HepG2 (cell line): ENCODE data around the gene RPS6KA2. TPM values are rescaled to one million over a fixed set of nuclear protein-coding genes. Genes with fewer than 3 reads are reported as not detected.

Experiments used
- ATAC-seq: fragments of 200-7000 bp; cut with Tn5 transposase; 3 replicates; pipeline ENCODE4 v1.9.1; 2020; ENCODE audit warnings: mild to moderate bottlenecking, moderate library complexity
- BruUV-seq: library from RNA; stranded (reverse); fragments of 400-500 nt; replicated peaks from 2 replicates; lab custom pipeline; 2021; lab: Mats Ljungman, UMichigan
- CTCF ChIA-PET: fragments of 300-600 bp; formaldehyde crosslinking; extraction: SDS; loops from one replicate; lab custom pipeline; 2021; ENCODE audit warnings: low total read pairs, inconsistent platforms, low intra/inter-chr PET ratio; lab: Yijun Ruan, JAX
- POLR2A ChIA-PET: fragments of 350-600 bp; sonication (Branson Sonifier 250); formaldehyde crosslinking; loops from one replicate; lab custom pipeline; 2020; ENCODE audit warnings: antibody characterized with exemption, inconsistent platforms; lab: Yijun Ruan, JAX
- DNase-seq: peaks from one replicate; pipeline ENCODE4 v3.0.0-alpha.2; 2015; ENCODE audit warnings: low spot score
- FAIRE-seq: peaks from 3 replicates; lab custom pipeline; 2011; peaks lifted over from hg19 to GRCh38; lab: Jason Lieb, UNC
- H2AFZ ChIP-seq: one replicate; pipeline ENCODE4 v1.6.1; 2011; ENCODE audit warnings: low read length, inconsistent platforms
- H3K27ac ChIP-seq: fragments of 300-600 bp; 3 replicates; pipeline ENCODE4 v1.8.0; 2011; ENCODE audit warnings: mixed run types, mild to moderate bottlenecking, mixed read lengths, low read length, inconsistent platforms; ENCODE audit not compliant: insufficient read depth; ENCODE audit errors: extremely low read length
- H3K27me3 ChIP-seq, 2 experiments: fragments of 200-600 bp in 1 of 2; 2 replicates in 1 of 2; 3 replicates in 1 of 2; pipeline versions ENCODE4 v1.6.0 to v1.8.0; 2011; ENCODE audit warnings: low read length in 2 of 2, mild to moderate bottlenecking in 2 of 2, moderate library complexity in 2 of 2, inconsistent platforms in 1 of 2; ENCODE audit not compliant: insufficient read depth in 2 of 2, control insufficient read depth in 1 of 2
- H3K36me3 ChIP-seq, 2 experiments: fragments of 200-600 bp in 1 of 2; replicated peaks in 1 of 2; 2 replicates in 1 of 2; 3 replicates in 1 of 2; pipeline versions ENCODE4 v1.5.1 to v1.8.0; 2011; ENCODE audit warnings: low read length in 2 of 2, inconsistent platforms in 1 of 2; ENCODE audit not compliant: insufficient read depth in 2 of 2, control insufficient read depth in 1 of 2
- H3K4me1 ChIP-seq: 2 replicates; pipeline ENCODE4 v1.5.1; 2012; ENCODE audit warnings: low read length, inconsistent platforms; ENCODE audit not compliant: insufficient read depth
- H3K4me2 ChIP-seq: 2 replicates; pipeline ENCODE4 v1.6.0; 2011; ENCODE audit warnings: low read depth, low read length, inconsistent platforms
- H3K4me3 ChIP-seq, 3 experiments: fragments of 200-600 bp in 1 of 3; sonication (generic), shearing (Covaris generic) in 1 of 3; replicated peaks in 1 of 3; 2 replicates each; pipeline ENCODE4 v1.5.1; 2011 to 2016; ENCODE audit warnings: low read length in 3 of 3, inconsistent platforms in 2 of 3, low read depth in 2 of 3, mild to moderate bottlenecking in 2 of 3, control low read depth in 1 of 3, mixed read lengths in 1 of 3; ENCODE audit not compliant: insufficient read depth in 1 of 3
- H3K79me2 ChIP-seq: one replicate; pipeline ENCODE4 v1.6.1; 2011; ENCODE audit warnings: low read length, inconsistent platforms; ENCODE audit not compliant: insufficient read depth
- H3K9ac ChIP-seq: 2 replicates; pipeline ENCODE4 v1.6.0; 2011; ENCODE audit warnings: mild to moderate bottlenecking, low read depth, low read length, inconsistent platforms; ENCODE audit not compliant: insufficient read depth
- H3K9me3 ChIP-seq: 2 replicates; pipeline ENCODE4 v1.5.1; 2012; ENCODE audit warnings: mild to moderate bottlenecking, low read length
- H4K20me1 ChIP-seq: 2 replicates; pipeline ENCODE4 v1.6.0; 2011; ENCODE audit warnings: inconsistent platforms, mild to moderate bottlenecking, low read length, moderate library complexity; ENCODE audit not compliant: insufficient read depth
- ATF3 ChIP-seq: sonication (generic); formaldehyde crosslinking; IDR thresholded peaks from 2 replicates; pipeline ENCODE4 v1.4.0; 2020; ENCODE audit warnings: missing genetic modification reagents
- DRAP1 ChIP-seq: IDR thresholded peaks from 2 replicates; pipeline ENCODE4 v1.6.1; 2016; ENCODE audit warnings: missing genetic modification reagents, missing compliant biosample characterization
- NR2F2 ChIP-seq: IDR thresholded peaks from 2 replicates; pipeline ENCODE4 v1.6.1; 2012; ENCODE audit warnings: low read depth, inconsistent platforms, borderline replicate concordance
- RFX3 ChIP-seq: IDR thresholded peaks from 2 replicates; pipeline ENCODE4 v1.6.1; 2016; ENCODE audit warnings: missing biosample characterization, missing genetic modification reagents
- SUZ12 ChIP-seq: fragments of 150-350 bp; IDR thresholded peaks from 2 replicates; pipeline ENCODE4 v1.6.1; 2014; ENCODE audit warnings: low read depth, low read length
- ZBTB44 ChIP-seq: sonication (generic); formaldehyde crosslinking; IDR thresholded peaks from 2 replicates; pipeline ENCODE4 v1.4.0; 2020; ENCODE audit warnings: missing genetic modification reagents
- ZNF24 ChIP-seq: fragments of 450-650 bp; IDR thresholded peaks from 2 replicates; pipeline ENCODE4 v1.6.1; 2017; ENCODE audit warnings: antibody characterized with exemption, mild to moderate bottlenecking
- ZNF263 ChIP-seq: sonication (generic); formaldehyde crosslinking; IDR thresholded peaks from 2 replicates; pipeline ENCODE4 v1.4.0; 2020; ENCODE audit warnings: missing genetic modification reagents
- ZNF761 ChIP-seq: sonication (generic); formaldehyde crosslinking; conservative IDR thresholded peaks from 2 replicates; pipeline ENCODE4 v1.4.0; 2020; ENCODE audit warnings: mild to moderate bottlenecking, missing genetic modification reagents
- ZSCAN31 ChIP-seq: sonication (generic); formaldehyde crosslinking; IDR thresholded peaks from 2 replicates; pipeline ENCODE4 v1.5.0; 2020; ENCODE audit warnings: low read depth, mild to moderate bottlenecking, missing genetic modification reagents
- WGBS: methylation state at CpG from one replicate; pipeline ENCODE4 v1.1.6; 2017; ENCODE audit warnings: low lambda C conversion rate; 5-methylcytosine and 5-hydroxymethylcytosine counted together
- in situ Hi-C: cut with HindIII; loops from 2 replicates; pipeline ENCODE4 v1.10.0; 2017; ENCODE audit warnings: low pct_unique_long_range_greater_than_20kb; ENCODE audit not compliant: extremely low pct_ligation_motif_present
- intact Hi-C: fragments of 100-400 bp; cut with micrococcal nuclease; formaldehyde crosslinking; loops from one replicate; pipeline ENCODE4 v1.10.0; 2022; ENCODE audit not compliant: unreplicated experiment
- polyA plus RNA-seq, 8 experiments: library from polyadenylated mRNA; depleted of rRNA in 3 of 8; stranded (reverse) in 7 of 8; unstranded in 1 of 8; fragments of >200 nt; fragmentation: Illumina TruSeq in 4 of 8; extraction: Trizol in 4 of 8; gene quantifications; 2 replicates each; pipeline versions ENCODE4 v1.2.1 to v1.2.3, GENCODE V29; 2011 to 2016; ENCODE audit warnings: low read depth in 4 of 8, missing spikeins in 1 of 8, mixed read lengths in 1 of 8; ENCODE audit not compliant: insufficient read depth in 1 of 8
- total RNA-seq, 5 experiments: library from RNA; depleted of rRNA; stranded (reverse); fragments of >200 nt; fragmentation: Illumina TruSeq; extraction: Trizol; gene quantifications; 2 replicates each; pipeline ENCODE4 v1.2.3, GENCODE V29; 2016; ENCODE audit warnings: low read depth in 1 of 5

The RPS6KA2 gene
- total and polyA plus RNA-seq, 2 of the 13 experiments (the other 11 are each of a cell fraction or from before 2014, with no cell fraction given): 0.22 to 0.38 TPM

- ATAC-seq (no peak), FAIRE-seq (no peak), DNase-seq (no peak)
- no peak overlapping the region for H3K4me3 ChIP-seq
- TF ChIP-seq ZSCAN31 (CRISPR knock-in tag): no peak
- no peak for TF ChIP-seq ZNF761 (CRISPR knock-in tag)
- TF ChIP-seq ZBTB44 (CRISPR knock-in tag): no peak
- no peak for TF ChIP-seq SUZ12
- no peak for TF ChIP-seq ZNF24
- TF ChIP-seq RFX3 (CRISPR knock-in tag): no peak
- TF ChIP-seq NR2F2: no peak
- TF ChIP-seq ATF3 (CRISPR knock-in tag): no peak
- no peak for TF ChIP-seq DRAP1 (CRISPR knock-in tag)
- TF ChIP-seq ZNF263 (CRISPR knock-in tag): no peak
- intact Hi-C loops: loop anchor here (5.0 kb wide), 1 partner anchor 314 kb away; no protein-coding TSS in a partner anchor
- WGBS: 26% methylated on average over 11 of the region's 11 CpGs
- no peaks in the 10 kb centered on the region for H3K4me1 ChIP-seq
- peaks cover 5 to 52% of the 10 kb centered on the region in 2 experiments; a peak in 4 of 5 replicates for H3K27me3 ChIP-seq
- BruUV-seq: no TSS peak
- H3K4me2 ChIP-seq: no peak overlapping the region
- H3K27ac ChIP-seq: no peak overlapping the region
- H4K20me1 ChIP-seq: no peaks in the 10 kb centered on the region
- ChIA-PET POLR2A (no interaction called here), CTCF (no interaction called here)
- no peaks in the 10 kb centered on the region for H3K79me2 ChIP-seq
- no peaks in the 10 kb centered on the region for H3K36me3 ChIP-seq
- no peaks in the 10 kb centered on the region for H3K9me3 ChIP-seq
- no peak overlapping the region for H3K9ac ChIP-seq
- in situ Hi-C loops: no loop called here
- H2AFZ ChIP-seq: no peak overlapping the region
These were observed 36.0 kb downstream of the RPS6KA2 start for GRCh38 chr6:166591026-166591425.
